Prostate gland (tissue), 2 donors: ENCODE results near the gene PSMD11.

Experiments
- POLR2A ChIP-seq: fragments of 450-650 bp; IDR thresholded peaks from one replicate; pipeline ENCODE4 v1.6.1; 2016; ENCODE audit warnings: antibody characterized with exemption, mild to moderate bottlenecking
- POLR2AphosphoS5 ChIP-seq: sonication (generic); formaldehyde crosslinking; IDR thresholded peaks from one replicate; pipeline ENCODE4 v1.6.1; 2017; ENCODE audit warnings: antibody characterized with exemption
- TF ChIP-seq, protein P1 (sequence below), 4 experiments: fragments of 200-600 bp in 2 of 4; fragments of 450-650 bp in 2 of 4; sonication (generic) in 2 of 4; IDR thresholded peaks; 1 replicate in 3 of 4; 2 replicates in 1 of 4; pipeline ENCODE4 v1.5.1; 2016 to 2019; ENCODE audit warnings: antibody characterized with exemption in 4 of 4, mild to moderate bottlenecking in 2 of 4, moderate library complexity in 2 of 4

GRCh38 chr17:32502710-32503109 is 58.4 kb downstream of the PSMD11 start:
- TF ChIP-seq POLR2A (no peak), POLR2AphosphoS5 (no peak)
- TF ChIP-seq, protein P1, sequence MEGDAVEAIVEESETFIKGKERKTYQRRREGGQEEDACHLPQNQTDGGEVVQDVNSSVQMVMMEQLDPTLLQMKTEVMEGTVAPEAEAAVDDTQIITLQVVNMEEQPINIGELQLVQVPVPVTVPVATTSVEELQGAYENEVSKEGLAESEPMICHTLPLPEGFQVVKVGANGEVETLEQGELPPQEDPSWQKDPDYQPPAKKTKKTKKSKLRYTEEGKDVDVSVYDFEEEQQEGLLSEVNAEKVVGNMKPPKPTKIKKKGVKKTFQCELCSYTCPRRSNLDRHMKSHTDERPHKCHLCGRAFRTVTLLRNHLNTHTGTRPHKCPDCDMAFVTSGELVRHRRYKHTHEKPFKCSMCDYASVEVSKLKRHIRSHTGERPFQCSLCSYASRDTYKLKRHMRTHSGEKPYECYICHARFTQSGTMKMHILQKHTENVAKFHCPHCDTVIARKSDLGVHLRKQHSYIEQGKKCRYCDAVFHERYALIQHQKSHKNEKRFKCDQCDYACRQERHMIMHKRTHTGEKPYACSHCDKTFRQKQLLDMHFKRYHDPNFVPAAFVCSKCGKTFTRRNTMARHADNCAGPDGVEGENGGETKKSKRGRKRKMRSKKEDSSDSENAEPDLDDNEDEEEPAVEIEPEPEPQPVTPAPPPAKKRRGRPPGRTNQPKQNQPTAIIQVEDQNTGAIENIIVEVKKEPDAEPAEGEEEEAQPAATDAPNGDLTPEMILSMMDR (IDR thresholded peaks at IDR 0.05): no peak
